Astrocyte (in vitro differentiated cells and primary cell): ENCODE results near the gene GREB1. TPM values are rescaled to one million over a fixed set of nuclear protein-coding genes. Genes with fewer than 3 reads are reported as not detected.

Source experiments
- DNase-seq: peaks from one replicate; pipeline ENCODE4 v3.0.0-alpha.2; 2010; ENCODE audit warnings: low read depth
- FAIRE-seq: peaks from 2 replicates; lab custom pipeline; 2011; peaks lifted over from hg19 to GRCh38; lab: Jason Lieb, UNC
- H2AFZ ChIP-seq: 2 replicates; pipeline ENCODE4 v1.6.0; 2012; ENCODE audit warnings: low read depth, low read length, inconsistent platforms
- H3K27ac ChIP-seq: 2 replicates; pipeline ENCODE4 v1.5.1; 2011; ENCODE audit warnings: low read depth, low read length, inconsistent platforms
- H3K27me3 ChIP-seq: 2 replicates; pipeline ENCODE4 v1.6.0; 2011; ENCODE audit warnings: low read length, inconsistent platforms; ENCODE audit not compliant: insufficient read depth
- H3K36me3 ChIP-seq: 2 replicates; pipeline ENCODE4 v1.5.1; 2011; ENCODE audit warnings: low read length, inconsistent platforms; ENCODE audit not compliant: insufficient read depth
- H3K4me1 ChIP-seq: 2 replicates; pipeline ENCODE4 v1.5.1; 2011; ENCODE audit warnings: low read length, inconsistent platforms; ENCODE audit not compliant: insufficient read depth
- H3K4me2 ChIP-seq: 2 replicates; pipeline ENCODE4 v1.6.0; 2012; ENCODE audit warnings: low read length, inconsistent platforms
- H3K4me3 ChIP-seq: 2 replicates; pipeline ENCODE4 v1.5.1; 2011; ENCODE audit warnings: low read depth, mild to moderate bottlenecking, low read length, inconsistent platforms; ENCODE audit not compliant: insufficient read depth
- H3K79me2 ChIP-seq: 2 replicates; pipeline ENCODE4 v1.6.0; 2012; ENCODE audit warnings: mild to moderate bottlenecking, low read length, inconsistent platforms; ENCODE audit not compliant: insufficient read depth
- H3K9ac ChIP-seq: 2 replicates; pipeline ENCODE4 v1.6.0; 2012; ENCODE audit warnings: mild to moderate bottlenecking, low read length, inconsistent platforms
- H3K9me3 ChIP-seq: 2 replicates; pipeline ENCODE4 v1.5.1; 2012; ENCODE audit warnings: low read depth, mild to moderate bottlenecking, low read length, inconsistent platforms; ENCODE audit not compliant: insufficient read depth
- H4K20me1 ChIP-seq: 2 replicates; pipeline ENCODE4 v1.6.0; 2012; ENCODE audit warnings: low read length, inconsistent platforms; ENCODE audit not compliant: insufficient read depth
- H3K27ac Mint-ChIP-seq: one replicate; pipeline ENCODE4 v1.8.0; 2021; ENCODE audit warnings: mild to moderate bottlenecking, mixed read lengths; ENCODE audit not compliant: unreplicated experiment
- H3K27me3 Mint-ChIP-seq: one replicate; pipeline ENCODE4 v1.8.0; 2021; ENCODE audit warnings: low read depth, mixed read lengths; ENCODE audit not compliant: unreplicated experiment
- H3K36me3 Mint-ChIP-seq: one replicate; pipeline ENCODE4 v1.8.0; 2021; ENCODE audit warnings: low read depth, mixed read lengths; ENCODE audit not compliant: unreplicated experiment
- H3K4me1 Mint-ChIP-seq: one replicate; pipeline ENCODE4 v1.8.0; 2021; ENCODE audit warnings: low read depth, mixed read lengths; ENCODE audit not compliant: unreplicated experiment
- H3K4me3 Mint-ChIP-seq: one replicate; pipeline ENCODE4 v1.8.0; 2021; ENCODE audit warnings: mild to moderate bottlenecking, moderate library complexity, mixed read lengths; ENCODE audit not compliant: unreplicated experiment
- H3K9me3 Mint-ChIP-seq: one replicate; pipeline ENCODE4 v1.8.0; 2021; ENCODE audit warnings: mild to moderate bottlenecking, mixed read lengths; ENCODE audit not compliant: unreplicated experiment
- CTCF ChIP-seq: IDR thresholded peaks from 2 replicates; pipeline ENCODE4 v1.5.1; 2011; ENCODE audit warnings: low read depth, mild to moderate bottlenecking, inconsistent platforms, low read length, moderate library complexity; ENCODE audit not compliant: insufficient read depth
- EZH2 ChIP-seq: IDR thresholded peaks from 2 replicates; pipeline ENCODE4 v1.6.1; 2012; ENCODE audit warnings: mild to moderate bottlenecking, low read length, inconsistent platforms; ENCODE audit not compliant: insufficient read depth
- total RNA-seq: library from RNA; stranded (reverse); gene quantifications from 2 replicates; pipeline ENCODE4 v1.2.1, GENCODE V29; 2021

GREB1 gene
- total RNA-seq, 1 donor from 2014 or later: 14.5 TPM

GRCh38 chr2:11680182-11680900, 146.5 kb downstream of the GREB1 start:
- H3K27me3 ChIP-seq: peaks cover 42% of the 10 kb centered on the region
- Mint-ChIP-seq H3K4me3 (no peak overlapping the region), H3K4me1 (peaks cover 20% of the 10 kb centered on the region), H3K36me3 (no peaks in the 10 kb centered on the region), H3K27me3 (peaks cover 50% of the 10 kb centered on the region), H3K27ac (no peak overlapping the region), H3K9me3 (peaks cover under 1% of the 10 kb centered on the region)
- no peak overlapping the region for H3K27ac ChIP-seq
- DNase-seq: no peak
- TF ChIP-seq CTCF: no peak
- TF ChIP-seq EZH2: no peak
- FAIRE-seq: no peak
- no peaks in the 10 kb centered on the region for H3K36me3 ChIP-seq
- H2AFZ ChIP-seq: no peak overlapping the region
- H3K79me2 ChIP-seq: no peaks in the 10 kb centered on the region
- no peak overlapping the region for H3K4me3 ChIP-seq
- no peaks in the 10 kb centered on the region for H4K20me1 ChIP-seq
- H3K4me2 ChIP-seq: no peak overlapping the region
- peaks cover 6% of the 10 kb centered on the region for H3K4me1 ChIP-seq
- H3K9me3 ChIP-seq: no peaks in the 10 kb centered on the region
- H3K9ac ChIP-seq: no peak overlapping the region

DNA sequence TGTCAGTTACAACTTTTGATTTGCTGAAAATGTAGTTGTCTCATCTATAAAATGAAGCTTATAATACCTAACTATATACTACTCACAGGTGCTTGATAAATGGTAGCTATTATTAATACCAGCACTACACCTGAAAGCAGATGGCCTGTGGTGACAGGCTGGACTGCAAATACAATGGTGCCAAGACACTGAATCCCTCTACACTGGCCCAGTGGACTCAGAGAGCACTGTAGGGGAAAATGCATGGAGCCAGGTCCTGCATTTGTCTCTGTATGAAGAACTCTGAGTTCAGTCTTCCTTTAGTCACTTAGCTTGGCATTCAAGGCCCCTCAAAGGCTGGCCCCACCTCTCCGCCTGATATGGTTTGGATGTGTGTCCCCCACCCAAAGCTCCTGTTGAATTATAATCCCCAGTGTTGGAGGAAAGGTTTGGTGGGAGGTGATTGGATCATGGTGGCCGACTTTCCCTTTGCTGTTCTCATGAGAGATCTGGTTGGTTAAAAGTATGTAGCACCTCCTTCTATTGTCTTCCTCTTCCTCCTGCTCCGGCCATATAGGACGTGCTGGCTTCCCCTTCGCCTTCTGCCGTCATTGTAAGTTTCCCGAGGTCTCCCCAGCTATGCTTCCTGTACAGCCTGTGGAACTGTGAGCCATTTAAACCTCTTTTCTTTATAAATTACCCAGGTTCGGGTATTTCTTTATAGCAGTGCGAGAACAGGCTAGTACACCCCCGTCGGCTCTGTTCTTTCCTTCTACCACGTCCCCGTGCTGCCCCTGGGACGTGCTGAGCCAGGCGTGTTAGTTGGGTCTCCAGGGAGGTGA, 147.3 kb downstream of the GREB1 start:
- no peak overlapping the region for H2AFZ ChIP-seq

More for the DNA sequence above, 147.3 kb downstream of the GREB1 start:
- H3K4me1 Mint-ChIP-seq: peaks cover 19% of the 10 kb centered on the region
- TF ChIP-seq EZH2 (no peak), CTCF (no peak)
- H3K27ac Mint-ChIP-seq: no peak overlapping the region
- H3K4me3 ChIP-seq: no peak overlapping the region
- no peaks in the 10 kb centered on the region for H3K9me3 ChIP-seq
- no peaks in the 10 kb centered on the region for H3K36me3 Mint-ChIP-seq
- H3K36me3 ChIP-seq: no peaks in the 10 kb centered on the region
- no peaks in the 10 kb centered on the region for H4K20me1 ChIP-seq
- DNase-seq (no peak), FAIRE-seq (no peak)
- peaks cover 42% of the 10 kb centered on the region for H3K27me3 ChIP-seq
- peaks cover 54% of the 10 kb centered on the region for H3K27me3 Mint-ChIP-seq
- H3K9ac ChIP-seq: no peak overlapping the region
- no peak overlapping the region for H3K4me3 Mint-ChIP-seq
- H3K9me3 Mint-ChIP-seq: no peaks in the 10 kb centered on the region
- no peak overlapping the region for H3K4me2 ChIP-seq
- no peaks in the 10 kb centered on the region for H3K79me2 ChIP-seq
- H3K27ac ChIP-seq: no peak overlapping the region
- H3K4me1 ChIP-seq: peaks cover 6% of the 10 kb centered on the region
